ENCODE measurements around the gene FOXS1.

DNA sequence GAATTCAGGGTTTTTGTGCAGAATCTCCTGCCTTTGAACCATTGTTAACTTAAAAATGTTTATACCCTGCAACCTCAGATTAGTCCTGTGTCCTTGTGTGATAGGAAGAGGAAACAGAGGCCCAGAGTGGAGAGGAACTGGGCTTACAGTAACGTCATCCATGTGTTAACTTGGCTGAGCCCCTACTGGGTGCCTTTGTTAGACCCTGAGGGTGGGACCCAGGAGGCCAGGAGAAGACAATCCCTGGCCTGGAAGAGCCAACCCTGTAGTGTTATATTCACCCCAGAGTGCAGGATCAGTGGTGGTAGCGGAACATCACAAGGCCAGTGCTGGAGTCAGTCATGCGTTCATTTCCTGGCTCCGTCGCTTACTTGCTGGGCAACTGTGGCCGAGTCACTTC lies 15.7 kb downstream of the FOXS1 start:
- TF ChIP-seq, protein P1, sequence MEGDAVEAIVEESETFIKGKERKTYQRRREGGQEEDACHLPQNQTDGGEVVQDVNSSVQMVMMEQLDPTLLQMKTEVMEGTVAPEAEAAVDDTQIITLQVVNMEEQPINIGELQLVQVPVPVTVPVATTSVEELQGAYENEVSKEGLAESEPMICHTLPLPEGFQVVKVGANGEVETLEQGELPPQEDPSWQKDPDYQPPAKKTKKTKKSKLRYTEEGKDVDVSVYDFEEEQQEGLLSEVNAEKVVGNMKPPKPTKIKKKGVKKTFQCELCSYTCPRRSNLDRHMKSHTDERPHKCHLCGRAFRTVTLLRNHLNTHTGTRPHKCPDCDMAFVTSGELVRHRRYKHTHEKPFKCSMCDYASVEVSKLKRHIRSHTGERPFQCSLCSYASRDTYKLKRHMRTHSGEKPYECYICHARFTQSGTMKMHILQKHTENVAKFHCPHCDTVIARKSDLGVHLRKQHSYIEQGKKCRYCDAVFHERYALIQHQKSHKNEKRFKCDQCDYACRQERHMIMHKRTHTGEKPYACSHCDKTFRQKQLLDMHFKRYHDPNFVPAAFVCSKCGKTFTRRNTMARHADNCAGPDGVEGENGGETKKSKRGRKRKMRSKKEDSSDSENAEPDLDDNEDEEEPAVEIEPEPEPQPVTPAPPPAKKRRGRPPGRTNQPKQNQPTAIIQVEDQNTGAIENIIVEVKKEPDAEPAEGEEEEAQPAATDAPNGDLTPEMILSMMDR (IDR thresholded peaks at IDR 0.05 in 2 of 3, conservative IDR thresholded peaks at IDR 0.05 in 1 of 3; ENCODE audit: control insufficient read depth in 2 of 3, extremely low read depth in 1 of 3, insufficient read depth in 1 of 3, low read depth in 3 of 3, low read length in 3 of 3), result no peak
- TF ChIP-seq POLR2AphosphoS5 (IDR thresholded peaks at IDR 0.05; ENCODE audit: low read length), result no peak
- TF ChIP-seq, protein P2, sequence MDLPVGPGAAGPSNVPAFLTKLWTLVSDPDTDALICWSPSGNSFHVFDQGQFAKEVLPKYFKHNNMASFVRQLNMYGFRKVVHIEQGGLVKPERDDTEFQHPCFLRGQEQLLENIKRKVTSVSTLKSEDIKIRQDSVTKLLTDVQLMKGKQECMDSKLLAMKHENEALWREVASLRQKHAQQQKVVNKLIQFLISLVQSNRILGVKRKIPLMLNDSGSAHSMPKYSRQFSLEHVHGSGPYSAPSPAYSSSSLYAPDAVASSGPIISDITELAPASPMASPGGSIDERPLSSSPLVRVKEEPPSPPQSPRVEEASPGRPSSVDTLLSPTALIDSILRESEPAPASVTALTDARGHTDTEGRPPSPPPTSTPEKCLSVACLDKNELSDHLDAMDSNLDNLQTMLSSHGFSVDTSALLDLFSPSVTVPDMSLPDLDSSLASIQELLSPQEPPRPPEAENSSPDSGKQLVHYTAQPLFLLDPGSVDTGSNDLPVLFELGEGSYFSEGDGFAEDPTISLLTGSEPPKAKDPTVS (IDR thresholded peaks at IDR 0.05; ENCODE audit: low read depth, low read length), result no peak

Data from GM12878 (cell line).